Measurements from ENCODE around the gene OSBPL2.
A peak's percentile ranks its signal among the peaks of the same experiment; 100 is the strongest.

Gene OSBPL2

GRCh38 chr20:62232194-62232593 lies 6.1 kb upstream of the OSBPL2 start:
- TF ChIP-seq, protein P1, sequence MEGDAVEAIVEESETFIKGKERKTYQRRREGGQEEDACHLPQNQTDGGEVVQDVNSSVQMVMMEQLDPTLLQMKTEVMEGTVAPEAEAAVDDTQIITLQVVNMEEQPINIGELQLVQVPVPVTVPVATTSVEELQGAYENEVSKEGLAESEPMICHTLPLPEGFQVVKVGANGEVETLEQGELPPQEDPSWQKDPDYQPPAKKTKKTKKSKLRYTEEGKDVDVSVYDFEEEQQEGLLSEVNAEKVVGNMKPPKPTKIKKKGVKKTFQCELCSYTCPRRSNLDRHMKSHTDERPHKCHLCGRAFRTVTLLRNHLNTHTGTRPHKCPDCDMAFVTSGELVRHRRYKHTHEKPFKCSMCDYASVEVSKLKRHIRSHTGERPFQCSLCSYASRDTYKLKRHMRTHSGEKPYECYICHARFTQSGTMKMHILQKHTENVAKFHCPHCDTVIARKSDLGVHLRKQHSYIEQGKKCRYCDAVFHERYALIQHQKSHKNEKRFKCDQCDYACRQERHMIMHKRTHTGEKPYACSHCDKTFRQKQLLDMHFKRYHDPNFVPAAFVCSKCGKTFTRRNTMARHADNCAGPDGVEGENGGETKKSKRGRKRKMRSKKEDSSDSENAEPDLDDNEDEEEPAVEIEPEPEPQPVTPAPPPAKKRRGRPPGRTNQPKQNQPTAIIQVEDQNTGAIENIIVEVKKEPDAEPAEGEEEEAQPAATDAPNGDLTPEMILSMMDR (conservative IDR thresholded peaks at IDR 0.05; ENCODE audit: low read depth) = no peak
- no peak for DNase-seq (ENCODE audit: low spot score)
- ChIA-PET POLR2A (ENCODE audit: low non-redundant PET) (no interaction called here), CTCF (interaction anchor here (0.6 kb wide), 1 partner anchor 35 kb away, joined by 3 read pairs; no protein-coding TSS in a partner anchor)
- H3K27ac ChIP-seq = no peak overlapping the region

- POLR2A ChIA-PET (ENCODE audit: low non-redundant PET) = no interaction called here
- TF ChIP-seq, protein P1 (conservative IDR thresholded peaks at IDR 0.05; ENCODE audit: low read depth) = no peak
- H3K27ac ChIP-seq = no peak overlapping the region
- CTCF ChIA-PET = interaction anchor here (0.7 kb wide), 1 partner anchor 11 kb away, joined by 3 read pairs; no protein-coding TSS in a partner anchor
- no peak for DNase-seq (ENCODE audit: low spot score)
These were observed 5.3 kb upstream of the OSBPL2 start for GRCh38 chr20:62232770-62233645.

- H3K27ac ChIP-seq = no peak overlapping the region
- TF ChIP-seq, protein P1 (conservative IDR thresholded peaks at IDR 0.05; ENCODE audit: low read depth) = no peak
- DNase-seq (ENCODE audit: low spot score) = no peak
- ChIA-PET CTCF (interaction anchor here (0.7 kb wide), 1 partner anchor 12 kb away, joined by 3 read pairs; no protein-coding TSS in a partner anchor), POLR2A (ENCODE audit: low non-redundant PET) (no interaction called here)
These were observed 4.6 kb upstream of the OSBPL2 start for GRCh38 chr20:62233684-62234083.

DNA sequence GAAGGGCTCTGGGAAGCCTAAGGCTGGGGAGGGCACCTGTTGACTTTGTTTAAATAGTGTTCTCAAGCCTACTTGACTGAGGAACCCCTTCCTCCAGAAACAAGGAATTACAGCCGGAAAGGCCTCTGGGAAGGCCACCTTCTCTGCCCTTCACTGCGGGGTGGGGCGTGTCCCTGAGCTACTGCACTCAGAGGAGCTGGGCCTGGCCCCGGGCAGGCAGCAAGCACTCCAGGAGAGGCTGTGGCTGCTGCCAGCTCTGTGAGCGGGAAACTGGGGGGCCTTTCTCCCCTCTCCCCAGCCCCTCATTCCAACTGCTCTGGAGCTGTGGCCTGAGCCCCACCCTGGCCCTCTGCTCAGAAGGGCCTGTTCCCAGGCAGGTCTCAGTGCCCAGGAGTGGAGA lies 4.0 kb upstream of the OSBPL2 start:
- no peak for DNase-seq (ENCODE audit: low spot score)
- no peak overlapping the region for H3K27ac ChIP-seq
- ChIA-PET POLR2A (ENCODE audit: low non-redundant PET) (interaction anchor here (0.6 kb wide), 1 partner anchor 9 kb away, joined by 3 read pairs; no protein-coding TSS in a partner anchor), CTCF (interaction anchor here (0.6 to 0.8 kb wide), 2 partner anchors 11 to 16 kb away, joined by 3 read pairs; no protein-coding TSS in a partner anchor)
- TF ChIP-seq, protein P1 (conservative IDR thresholded peaks at IDR 0.05; ENCODE audit: low read depth) = no peak

- no peak for DNase-seq (ENCODE audit: low spot score)
- ChIA-PET CTCF (interaction anchor here (0.7 to 1.3 kb wide), 2 partner anchors 9 to 176 kb away, joined by 3 to 5 read pairs; no protein-coding TSS in a partner anchor), POLR2A (ENCODE audit: low non-redundant PET) (interaction anchor here (0.6 kb wide), 1 partner anchor 9 kb away, joined by 3 read pairs; no protein-coding TSS in a partner anchor)
- TF ChIP-seq, protein P1 (conservative IDR thresholded peaks at IDR 0.05; ENCODE audit: low read depth) = no peak
- peak overlapping the region; percentile 12; the same call in 1 of the 2 replicates for H3K27ac ChIP-seq
These were observed 3.1 kb upstream of the OSBPL2 start for GRCh38 chr20:62235001-62235776.

GRCh38 chr20:62235777-62236157 lies 2.6 kb upstream of the OSBPL2 start:
- ChIA-PET CTCF (interaction anchor here (1.3 kb wide), 1 partner anchor 10 kb away, joined by 3 read pairs; no protein-coding TSS in a partner anchor), POLR2A (ENCODE audit: low non-redundant PET) (no interaction called here)
- TF ChIP-seq, protein P1 (conservative IDR thresholded peaks at IDR 0.05; ENCODE audit: low read depth) = no peak
- no peak for DNase-seq (ENCODE audit: low spot score)
- no peak overlapping the region for H3K27ac ChIP-seq
